A549 treated with GW870086 at 1 μM for 4 hours (cell line): ENCODE measurements around the gene MFSD6L. TPM values are rescaled to one million over a fixed set of nuclear protein-coding genes. Genes with fewer than 3 reads are reported as not detected.

Experiments
- total RNA-seq: library from RNA; stranded (reverse); fragments of 200-300 nt; extraction: Qiagen RNA extraction; gene quantifications from 5 replicates; pipeline ENCODE4 v1.2.3, GENCODE V29; 2022; ENCODE audit warnings: low read depth

Gene MFSD6L
- not detected in 5 replicates for total RNA-seq

GRCh38 chr17:8798846-8799569 is at the start of gene MFSD6L:
TSS of gene MFSD6L (minus strand) at chr17:8799365. CDS start at chr17:8799120, 245 bp downstream.

DNA sequence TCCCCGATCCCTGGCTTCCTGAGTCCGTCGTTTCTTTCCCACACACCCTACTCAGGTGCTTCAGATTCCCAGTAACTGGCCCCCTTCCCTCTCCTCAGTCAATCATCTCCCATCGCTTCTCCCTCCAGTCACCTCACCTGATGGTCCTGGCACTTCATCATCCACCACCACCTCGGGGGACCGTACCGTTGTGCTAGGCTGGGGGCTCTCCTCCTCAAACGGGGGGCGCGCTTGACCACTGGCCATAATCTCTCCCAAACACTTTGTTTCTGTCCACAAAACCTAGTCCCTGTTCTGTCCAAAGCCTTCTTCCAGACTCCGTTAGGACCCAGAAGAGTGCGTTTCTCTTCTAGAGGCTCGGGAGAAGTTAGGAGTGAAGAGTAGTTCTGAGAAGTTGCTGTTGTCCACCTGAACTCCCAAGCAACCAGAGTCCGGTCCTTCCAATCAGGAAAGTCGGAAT is 41.0 kb downstream of the MFSD6L start, which contains the start of gene SPDYE4:
Gene SPDYE4, minus strand, starts transcription at position 410 of the 460 bp plus-strand sequence. Its CDS starts 164 bp downstream, at position 246.

Other genes starting within 250 kb of the MFSD6L start
- 16.9 to 24.2 TPM (median 20.1 TPM) in 5 replicates for gene MYH10, start 168.6 kb downstream of the MFSD6L start, total RNA-seq
- gene CCDC42, start 54.5 kb downstream of the MFSD6L start, total RNA-seq: not detected in 5 replicates
- not detected in 5 replicates for gene SPDYE4, start 40.8 kb downstream of the MFSD6L start, total RNA-seq
- not detected in 5 replicates for gene PIK3R6, start 68.3 kb upstream of the MFSD6L start, total RNA-seq
- 0.08 TPM in 1 of 5 replicates, not detected in the others for gene PIK3R5, start 166.3 kb upstream of the MFSD6L start, total RNA-seq
- 0.35 to 0.49 TPM (median 0.42 TPM) in 5 replicates for gene NTN1, start 222.1 kb upstream of the MFSD6L start, total RNA-seq